Body of pancreas (tissue), 4 donors: Measurements from ENCODE around the gene CALHM4. TPM values are rescaled to one million over a fixed set of nuclear protein-coding genes. Genes with fewer than 3 reads are reported as not detected.

ENCODE experiments used
- ATAC-seq: fragments of 150-250 bp; one replicate; pipeline ENCODE4 v1.9.1; 2016
- DNase-seq, 4 donors: peaks; one replicate each; pipeline ENCODE4 v3.0.0-alpha.2; 2019
- H3K27ac ChIP-seq, 4 donors: fragments of 200-600 bp; sonication (generic); 1 replicate in 3 of 4; 2 replicates in 1 of 4; pipeline versions ENCODE4 v1.5.1 to v1.6.1; 2016 to 2019; ENCODE audit warnings: mild to moderate bottlenecking in 1 of 4, mixed read lengths in 1 of 4, moderate library complexity in 1 of 4
- H3K27me3 ChIP-seq, 2 donors: fragments of 200-600 bp; sonication (generic); one replicate each; pipeline ENCODE4 v1.6.0; 2016; ENCODE audit warnings: mild to moderate bottlenecking in 1 of 2
- H3K36me3 ChIP-seq, 2 donors: fragments of 200-600 bp; sonication (generic); replicated peaks in 1 of 2; 2 replicates each; pipeline ENCODE4 v1.5.1; 2016; ENCODE audit warnings: low read depth in 2 of 2; ENCODE audit not compliant: insufficient read depth in 1 of 2
- H3K4me1 ChIP-seq: fragments of 200-600 bp; sonication (generic); one replicate; pipeline ENCODE4 v1.6.0; 2016
- H3K4me3 ChIP-seq, 2 donors: fragments of 200-600 bp; sonication (generic); 1 replicate in 1 of 2; 2 replicates in 1 of 2; pipeline ENCODE4 v1.5.1; 2016 to 2019
- H3K9me3 ChIP-seq, 3 donors: fragments of 200-600 bp; sonication (generic); 1 replicate in 2 of 3; 2 replicates in 1 of 3; pipeline ENCODE4 v1.5.1; 2016
- POLR2A ChIP-seq, 3 donors: fragments of 450-650 bp; IDR thresholded peaks; one replicate each; pipeline ENCODE4 v1.6.1; 2016; ENCODE audit warnings: antibody characterized with exemption in 3 of 3, mild to moderate bottlenecking in 2 of 3
- WGBS, 2 donors: methylation state at CpG; one replicate each; pipeline ENCODE4 v1.1.5; 2017; 5-methylcytosine and 5-hydroxymethylcytosine counted together
- intact Hi-C: fragments of 100-400 bp; cut with DNase I; formaldehyde crosslinking; loops from one replicate; pipeline ENCODE4 v1.15.1; 2023
- total RNA-seq, 2 donors: library from RNA; depleted of rRNA; stranded (reverse); fragments of >200 nt; gene quantifications; one replicate each; pipeline ENCODE4 v1.1.0, GENCODE V29; 2016
- TF ChIP-seq, protein P1 (sequence below), 7 experiments: fragments of 450-650 bp in 4 of 7; fragments of 200-600 bp in 3 of 7; sonication (generic) in 3 of 7; IDR thresholded peaks; one replicate each; pipeline ENCODE4 v1.5.1; 2016 to 2019; ENCODE audit warnings: antibody characterized with exemption in 7 of 7

Gene CALHM4
- total RNA-seq, 2 donors from 2014 or later = not detected

DNA sequence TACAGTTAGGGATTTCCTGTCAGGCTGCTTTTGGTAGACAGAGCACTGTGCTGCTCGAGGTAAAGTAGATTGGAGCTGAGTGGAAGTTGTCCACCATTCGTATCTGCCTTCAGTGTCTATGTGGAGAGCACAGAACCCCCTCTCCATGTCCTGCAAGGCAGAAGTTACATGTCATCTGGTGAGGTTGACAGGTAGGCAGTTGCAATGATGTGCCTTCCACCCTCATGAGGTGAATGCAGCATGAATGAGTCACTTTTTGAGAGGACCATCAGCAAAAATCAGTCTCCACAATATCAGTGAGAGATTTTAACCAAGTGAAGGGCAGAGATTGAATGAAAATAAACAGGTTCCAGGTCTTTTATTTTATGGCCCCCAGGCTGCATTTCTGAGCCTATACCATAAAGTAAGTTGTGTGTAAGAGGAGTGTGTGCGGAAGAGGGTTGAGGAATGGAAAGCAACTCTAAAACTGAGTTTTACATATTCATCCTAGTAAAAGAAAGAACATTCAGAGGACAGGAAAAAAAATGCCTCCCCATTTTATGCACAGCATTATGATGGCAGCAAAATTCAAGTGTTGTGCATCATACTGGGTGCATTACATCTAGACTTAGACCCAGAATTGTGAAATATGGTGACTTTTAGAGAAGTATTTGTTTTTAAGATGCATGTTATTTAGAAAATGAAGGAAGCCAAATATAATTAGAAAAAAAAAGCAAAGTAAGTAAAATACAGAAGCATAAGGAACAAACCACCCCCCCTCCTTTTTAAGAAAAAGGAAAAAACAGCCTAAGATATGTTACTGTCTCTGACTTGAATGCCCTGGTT is 23.9 kb upstream of the CALHM4 start:
- ATAC-seq = no peak
- intact Hi-C loops = loop anchor here (10.0 kb wide), 1 partner anchor 245 kb away; no protein-coding TSS in a partner anchor
- no peak for TF ChIP-seq POLR2A (IDR thresholded peaks at IDR 0.05)
- TF ChIP-seq, protein P1, sequence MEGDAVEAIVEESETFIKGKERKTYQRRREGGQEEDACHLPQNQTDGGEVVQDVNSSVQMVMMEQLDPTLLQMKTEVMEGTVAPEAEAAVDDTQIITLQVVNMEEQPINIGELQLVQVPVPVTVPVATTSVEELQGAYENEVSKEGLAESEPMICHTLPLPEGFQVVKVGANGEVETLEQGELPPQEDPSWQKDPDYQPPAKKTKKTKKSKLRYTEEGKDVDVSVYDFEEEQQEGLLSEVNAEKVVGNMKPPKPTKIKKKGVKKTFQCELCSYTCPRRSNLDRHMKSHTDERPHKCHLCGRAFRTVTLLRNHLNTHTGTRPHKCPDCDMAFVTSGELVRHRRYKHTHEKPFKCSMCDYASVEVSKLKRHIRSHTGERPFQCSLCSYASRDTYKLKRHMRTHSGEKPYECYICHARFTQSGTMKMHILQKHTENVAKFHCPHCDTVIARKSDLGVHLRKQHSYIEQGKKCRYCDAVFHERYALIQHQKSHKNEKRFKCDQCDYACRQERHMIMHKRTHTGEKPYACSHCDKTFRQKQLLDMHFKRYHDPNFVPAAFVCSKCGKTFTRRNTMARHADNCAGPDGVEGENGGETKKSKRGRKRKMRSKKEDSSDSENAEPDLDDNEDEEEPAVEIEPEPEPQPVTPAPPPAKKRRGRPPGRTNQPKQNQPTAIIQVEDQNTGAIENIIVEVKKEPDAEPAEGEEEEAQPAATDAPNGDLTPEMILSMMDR (IDR thresholded peaks at IDR 0.05) = no peak

DNA sequence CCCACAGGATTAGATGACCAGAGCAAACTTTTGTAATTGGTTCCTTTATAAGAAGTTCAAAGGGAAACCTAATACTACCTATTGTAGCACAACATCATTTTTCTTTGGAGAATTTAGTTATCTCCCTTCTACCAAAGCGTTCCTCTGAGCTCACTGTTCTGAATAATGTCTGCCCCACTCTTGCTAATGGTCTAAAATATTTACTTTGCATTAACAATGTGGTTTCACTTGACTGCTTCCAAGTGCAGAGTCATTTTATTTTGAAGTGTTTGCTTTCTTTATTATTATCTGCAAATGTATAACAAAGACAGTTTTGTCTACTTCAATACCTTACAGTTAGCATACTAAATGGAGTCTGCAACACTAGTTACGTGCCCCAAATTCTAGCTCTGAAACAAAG is 23.1 kb upstream of the CALHM4 start:
- Histone ChIP-seq H3K27ac (no peak overlapping the region), H3K9me3 (no peaks in the 10 kb centered on the region), H3K4me3 (no peak overlapping the region), H3K4me1 (no peaks in the 10 kb centered on the region), H3K27me3 (peaks cover 0 to 3% of the 10 kb centered on the region in 2 donors), H3K36me3 (no peaks in the 10 kb centered on the region)
- DNase-seq (no peak), ATAC-seq (no peak)
- intact Hi-C loops = no loop called here
- TF ChIP-seq, protein P1 (IDR thresholded peaks at IDR 0.05) = no peak
- no peak for TF ChIP-seq POLR2A (IDR thresholded peaks at IDR 0.05)
- WGBS, 2 donors = 74% methylated on average over 2 of the region's 2 CpGs

More for the DNA sequence above, 23.9 kb upstream of the CALHM4 start:
- H3K9me3 ChIP-seq = no peaks in the 10 kb centered on the region
- peaks cover 0 to 3% of the 10 kb centered on the region in 2 donors for H3K27me3 ChIP-seq
- DNase-seq = no peak
- WGBS, 2 donors = 50 to 61% methylated on average over 3 of the region's 3 CpGs
- no peak overlapping the region for H3K4me3 ChIP-seq
- no peak overlapping the region for H3K27ac ChIP-seq
- no peaks in the 10 kb centered on the region for H3K36me3 ChIP-seq
- no peaks in the 10 kb centered on the region for H3K4me1 ChIP-seq

DNA sequence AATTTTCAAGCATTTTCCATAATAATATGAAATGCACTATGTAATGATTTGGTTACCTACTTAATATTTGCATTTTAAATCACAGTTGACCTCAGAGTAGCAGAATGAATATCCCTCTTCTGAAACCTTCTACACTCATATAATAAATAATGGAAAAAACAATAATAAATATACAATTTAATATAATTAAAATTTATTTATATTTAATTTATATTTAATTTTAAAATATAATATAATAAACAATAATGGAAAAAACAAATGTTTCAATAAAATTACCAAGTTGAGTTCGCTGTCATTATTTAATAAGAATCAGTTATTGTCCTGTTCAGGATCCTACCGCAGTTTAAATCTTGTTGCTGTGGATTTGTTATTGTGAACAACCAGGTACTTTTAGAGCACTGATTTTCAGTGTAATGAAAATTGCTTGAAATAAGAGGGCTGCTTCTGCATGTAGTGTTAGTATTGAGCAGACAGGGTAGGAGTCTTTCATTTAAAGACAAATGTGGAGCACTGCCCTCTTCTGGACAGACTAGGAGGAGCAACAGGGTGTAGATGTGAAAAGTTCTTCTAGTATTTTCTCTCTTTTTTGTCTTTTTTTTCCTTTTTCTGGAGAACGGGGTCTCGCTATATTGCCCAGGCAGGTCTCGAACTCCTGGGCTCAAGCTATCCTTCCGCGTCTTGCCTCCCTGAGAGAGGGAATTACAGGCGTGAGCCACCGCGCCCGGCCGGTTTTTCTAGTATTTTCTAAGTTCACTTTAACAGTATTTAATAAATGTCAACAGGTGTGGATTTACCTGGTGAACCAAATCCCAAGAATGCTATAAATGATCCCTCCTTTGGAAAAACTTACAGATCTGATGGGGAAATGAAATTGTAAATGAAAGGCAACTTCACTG is 21.6 kb upstream of the CALHM4 start:
- no peak overlapping the region for H3K4me3 ChIP-seq
- TF ChIP-seq, protein P1 (IDR thresholded peaks at IDR 0.05) = peak; percentile 50 to 92 (median 70)
- TF ChIP-seq POLR2A (IDR thresholded peaks at IDR 0.05) = no peak
- H3K4me1 ChIP-seq = no peaks in the 10 kb centered on the region
- H3K9me3 ChIP-seq = no peaks in the 10 kb centered on the region
- ATAC-seq (peak; percentile 82), DNase-seq (peak; percentile 43 to 69 (median 58))
- H3K27me3 ChIP-seq = peaks cover 0 to 3% of the 10 kb centered on the region in 2 donors
- WGBS, 2 donors = 55 to 60% methylated on average over 12 of the region's 12 CpGs
- intact Hi-C loops = no loop called here
- no peak overlapping the region for H3K27ac ChIP-seq
- H3K36me3 ChIP-seq = no peaks in the 10 kb centered on the region

DNA sequence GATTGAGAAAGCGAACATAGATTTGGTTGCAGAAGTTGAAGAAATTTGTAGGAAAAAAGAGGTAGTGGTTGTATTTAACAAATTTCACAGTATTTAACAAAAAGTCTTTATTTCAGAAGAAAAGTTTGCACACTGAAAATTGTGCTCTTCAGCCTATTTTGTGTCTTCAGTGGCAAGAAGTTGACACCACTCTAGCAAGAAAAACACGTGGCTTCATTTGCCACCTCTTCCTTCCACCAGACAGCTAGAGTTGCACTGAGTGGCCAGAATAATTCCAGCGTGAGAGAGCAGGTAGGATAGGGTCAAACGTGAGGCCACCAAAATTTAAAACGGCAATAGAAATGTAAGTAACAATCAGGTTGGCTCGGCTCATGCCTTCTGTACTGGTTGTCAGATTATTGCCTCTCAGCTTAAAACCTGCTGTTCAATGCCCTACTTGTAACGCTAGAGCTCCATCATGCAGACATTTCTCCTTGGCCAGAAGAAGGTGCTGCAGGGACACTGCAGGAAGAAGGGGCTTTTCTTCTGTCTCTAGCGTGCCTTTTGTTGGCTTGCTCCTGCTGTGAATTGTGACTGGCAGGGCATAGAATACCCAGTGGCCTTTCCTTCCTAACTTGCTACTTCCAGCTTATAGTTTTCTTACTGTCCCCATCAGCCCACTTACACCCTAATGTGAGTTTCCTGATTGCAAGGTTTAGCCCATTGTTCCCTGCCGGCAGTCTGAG is 20.2 kb upstream of the CALHM4 start:
- no peak for DNase-seq
- WGBS, 2 donors = 43 to 51% methylated on average over 9 of the region's 9 CpGs
- peaks cover 0 to 3% of the 10 kb centered on the region in 2 donors for H3K27me3 ChIP-seq
- H3K4me3 ChIP-seq = no peak overlapping the region
- no peak for ATAC-seq
- H3K4me1 ChIP-seq = no peaks in the 10 kb centered on the region
- TF ChIP-seq, protein P1 (IDR thresholded peaks at IDR 0.05) = no peak
- TF ChIP-seq POLR2A (IDR thresholded peaks at IDR 0.05) = no peak
- H3K27ac ChIP-seq = no peak overlapping the region
- no peaks in the 10 kb centered on the region for H3K36me3 ChIP-seq
- intact Hi-C loops = no loop called here
- H3K9me3 ChIP-seq = no peaks in the 10 kb centered on the region
